GM12875 (cell line): ENCODE results near the gene MAP6D1.
"Not testable (repeated sequence)": the region's sequence is repeated elsewhere in the genome, so short reads cannot be mapped to it uniquely, and the experiment has no call there.

ENCODE experiments used
- H3K4me3 ChIP-seq: one replicate; pipeline ENCODE4 v1.5.1; 2011; ENCODE audit warnings: low read depth, low read length, control low read depth
- TF ChIP-seq, protein P1 (sequence below): IDR thresholded peaks from 2 replicates; pipeline ENCODE4 v1.5.1; 2011; ENCODE audit warnings: low read depth, mild to moderate bottlenecking, control low read depth, inconsistent platforms, low read length, moderate library complexity, borderline replicate concordance; ENCODE audit not compliant: insufficient read depth

Gene MAP6D1

DNA sequence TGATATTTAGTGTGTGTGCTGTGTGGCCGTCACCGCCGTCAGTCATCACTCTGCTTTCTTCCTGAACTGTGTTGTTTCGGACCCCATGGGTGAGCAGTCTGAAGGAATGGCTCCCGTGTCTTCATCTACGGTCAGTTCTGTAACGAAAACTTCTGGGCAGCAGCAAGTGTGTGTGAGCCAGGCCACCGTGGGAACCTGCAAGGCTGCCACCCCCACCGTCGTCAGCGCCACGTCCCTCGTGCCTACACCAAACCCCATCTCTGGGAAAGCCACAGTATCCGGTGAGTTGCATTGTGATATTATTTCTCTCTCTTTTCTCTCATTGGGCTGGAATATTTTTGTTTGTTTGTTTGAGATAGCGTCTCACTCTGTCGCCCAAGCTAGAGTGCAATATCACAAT lies 34.7 kb downstream of the MAP6D1 start:
- TF ChIP-seq, protein P1, sequence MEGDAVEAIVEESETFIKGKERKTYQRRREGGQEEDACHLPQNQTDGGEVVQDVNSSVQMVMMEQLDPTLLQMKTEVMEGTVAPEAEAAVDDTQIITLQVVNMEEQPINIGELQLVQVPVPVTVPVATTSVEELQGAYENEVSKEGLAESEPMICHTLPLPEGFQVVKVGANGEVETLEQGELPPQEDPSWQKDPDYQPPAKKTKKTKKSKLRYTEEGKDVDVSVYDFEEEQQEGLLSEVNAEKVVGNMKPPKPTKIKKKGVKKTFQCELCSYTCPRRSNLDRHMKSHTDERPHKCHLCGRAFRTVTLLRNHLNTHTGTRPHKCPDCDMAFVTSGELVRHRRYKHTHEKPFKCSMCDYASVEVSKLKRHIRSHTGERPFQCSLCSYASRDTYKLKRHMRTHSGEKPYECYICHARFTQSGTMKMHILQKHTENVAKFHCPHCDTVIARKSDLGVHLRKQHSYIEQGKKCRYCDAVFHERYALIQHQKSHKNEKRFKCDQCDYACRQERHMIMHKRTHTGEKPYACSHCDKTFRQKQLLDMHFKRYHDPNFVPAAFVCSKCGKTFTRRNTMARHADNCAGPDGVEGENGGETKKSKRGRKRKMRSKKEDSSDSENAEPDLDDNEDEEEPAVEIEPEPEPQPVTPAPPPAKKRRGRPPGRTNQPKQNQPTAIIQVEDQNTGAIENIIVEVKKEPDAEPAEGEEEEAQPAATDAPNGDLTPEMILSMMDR: no peak

DNA sequence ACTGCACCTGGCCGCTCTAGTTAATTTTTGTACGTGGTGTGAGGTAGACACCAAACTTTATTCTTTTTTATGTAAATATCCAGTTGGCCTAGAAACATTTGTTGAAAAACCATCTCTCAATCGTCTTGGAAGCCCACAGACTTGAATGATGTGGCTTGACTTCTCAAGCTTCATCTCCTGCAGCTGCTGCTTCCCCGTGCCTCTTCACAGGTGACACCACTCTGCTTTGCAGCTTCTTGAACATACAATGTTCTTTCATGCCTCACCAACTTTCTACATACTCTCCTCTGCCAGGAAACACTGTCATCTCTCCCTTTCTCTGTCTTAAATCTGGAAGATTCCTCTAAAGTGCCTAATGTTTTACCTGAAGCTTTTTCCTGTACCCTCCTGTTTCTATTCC lies 35.6 kb downstream of the MAP6D1 start:
- TF ChIP-seq, protein P1: no peak
- no peak overlapping the region for H3K4me3 ChIP-seq

More for the DNA sequence above, 34.7 kb downstream of the MAP6D1 start:
- no peak overlapping the region for H3K4me3 ChIP-seq

DNA sequence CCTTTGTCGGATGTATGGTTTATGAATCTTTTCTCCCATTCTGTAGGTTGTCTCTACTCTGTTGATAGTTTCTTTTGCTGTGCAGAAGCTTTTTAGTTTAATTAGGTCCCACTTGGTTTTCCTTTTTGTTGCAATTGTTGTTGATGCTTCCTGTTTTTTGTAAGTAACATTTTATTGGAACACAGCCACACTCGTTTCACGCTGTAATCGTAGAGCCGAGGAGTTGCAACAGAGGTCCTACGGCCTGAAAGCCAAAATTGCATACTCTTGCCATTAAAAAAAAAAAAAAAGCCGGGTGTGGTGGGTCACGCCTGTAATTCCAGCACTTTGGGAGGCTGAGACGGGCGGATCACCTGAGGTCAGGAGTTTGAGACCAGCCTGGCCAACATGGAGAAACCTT lies 40.9 kb downstream of the MAP6D1 start:
- H3K4me3 ChIP-seq: not testable (repeated sequence)

DNA sequence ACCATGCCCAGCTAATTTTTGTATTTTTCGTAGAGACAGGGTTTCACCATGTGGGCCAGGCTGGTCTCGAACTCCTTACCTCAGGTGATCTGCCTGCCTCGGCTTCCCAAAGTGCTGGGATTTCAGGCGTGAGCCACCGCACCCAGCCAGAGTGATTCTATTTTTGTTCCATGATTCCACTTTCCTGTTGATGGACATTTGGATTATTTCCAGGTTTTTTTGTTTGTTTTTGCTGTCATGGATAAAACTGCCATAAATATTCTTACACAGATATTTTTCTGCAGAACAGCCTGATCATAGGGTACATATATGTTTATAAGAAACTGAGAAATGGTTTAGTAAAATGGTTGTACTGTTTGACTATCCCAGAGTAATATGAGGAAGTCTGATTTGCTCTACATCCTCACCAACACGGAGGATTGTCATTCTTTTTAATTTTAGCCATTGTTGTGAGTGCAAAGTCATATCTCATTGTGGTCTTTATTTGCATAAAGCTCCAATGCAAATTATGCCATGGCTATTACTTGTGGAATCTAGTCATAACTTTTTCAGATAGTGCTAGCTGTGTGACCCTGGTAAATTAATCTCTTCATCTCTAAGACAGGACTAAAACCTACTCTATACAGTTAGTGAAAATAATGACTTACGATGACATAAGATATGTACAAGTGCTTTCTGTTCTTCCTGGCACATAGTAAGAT lies 42.7 kb downstream of the MAP6D1 start:
- H3K4me3 ChIP-seq: no peak overlapping the region
- TF ChIP-seq, protein P1: no peak

DNA sequence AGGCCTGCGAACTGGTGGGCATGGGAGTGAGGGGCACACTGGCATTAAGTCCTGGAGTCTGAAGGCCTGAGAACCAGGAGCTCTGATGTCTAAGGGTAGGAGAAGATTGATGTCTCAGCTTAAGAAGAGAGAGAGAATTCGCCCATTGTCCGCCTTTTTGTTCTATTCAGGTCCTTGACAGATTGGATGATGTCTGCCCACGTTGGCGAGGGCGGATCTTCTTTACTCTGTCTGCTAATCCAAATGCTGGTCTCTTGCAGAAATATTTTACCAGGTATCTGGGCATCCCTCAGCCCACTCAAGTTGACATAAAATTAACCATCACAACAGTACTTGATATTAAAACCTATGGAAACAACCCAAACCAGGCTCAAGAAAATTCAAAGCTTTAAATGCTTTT lies 44.1 kb downstream of the MAP6D1 start:
- H3K4me3 ChIP-seq: no peak overlapping the region
- TF ChIP-seq, protein P1: no peak

DNA sequence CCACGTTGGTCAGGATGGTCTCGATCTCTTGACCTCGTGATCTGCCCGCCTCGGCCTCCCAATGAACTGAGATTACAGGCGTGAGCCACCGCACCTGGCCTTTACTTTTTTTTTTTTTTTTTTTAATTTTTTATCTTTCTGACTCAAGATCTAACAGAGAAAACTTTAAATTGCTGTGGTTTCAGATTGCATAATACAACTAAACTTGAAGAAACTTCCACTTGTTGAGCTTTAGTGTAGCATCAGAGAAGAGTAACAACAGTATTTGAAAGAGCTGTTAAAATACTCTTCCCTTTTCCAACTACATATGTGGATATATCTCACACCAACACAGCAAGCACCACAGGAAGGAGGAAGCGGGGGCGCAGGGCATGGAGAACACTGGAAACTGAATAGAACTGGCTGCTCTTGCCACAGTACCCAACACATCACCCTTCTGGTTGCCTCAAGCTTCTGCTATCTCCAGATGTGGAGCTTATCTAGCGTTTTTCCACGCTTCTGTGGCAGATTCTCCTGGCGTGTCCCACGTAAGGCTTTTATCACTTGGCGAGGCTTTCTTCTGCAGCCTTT lies 45.4 kb downstream of the MAP6D1 start:
- H3K4me3 ChIP-seq: no peak overlapping the region
- TF ChIP-seq, protein P1: no peak

DNA sequence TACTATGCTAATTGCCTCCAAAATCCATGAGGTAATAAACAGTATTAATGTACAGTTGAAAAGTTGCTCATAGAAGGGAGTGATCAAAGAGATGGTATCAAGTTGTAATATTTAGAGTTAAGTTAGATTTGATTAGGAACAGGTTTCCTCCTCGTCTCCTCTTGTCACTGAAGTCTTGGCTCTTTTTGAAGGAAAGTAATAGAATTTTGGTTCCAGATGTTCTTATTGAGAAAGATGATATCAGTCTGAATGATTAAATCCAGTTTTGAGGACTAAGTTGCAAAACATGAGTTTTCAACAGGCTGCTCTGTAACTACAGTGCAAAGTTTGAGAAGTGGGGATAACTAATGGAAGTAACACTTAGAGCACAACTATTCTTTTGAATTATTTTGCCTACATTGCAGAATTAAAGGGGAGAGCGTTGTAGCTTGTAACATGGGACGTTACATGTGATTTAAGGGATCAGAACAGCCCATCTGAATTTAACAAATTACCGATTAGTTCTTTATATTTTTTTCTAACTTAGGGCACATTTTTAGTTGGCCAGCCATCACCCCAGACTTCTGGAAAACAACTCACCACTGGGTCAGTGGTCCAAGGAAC lies 48.3 kb downstream of the MAP6D1 start:
- no peak overlapping the region for H3K4me3 ChIP-seq
- TF ChIP-seq, protein P1: no peak

DNA sequence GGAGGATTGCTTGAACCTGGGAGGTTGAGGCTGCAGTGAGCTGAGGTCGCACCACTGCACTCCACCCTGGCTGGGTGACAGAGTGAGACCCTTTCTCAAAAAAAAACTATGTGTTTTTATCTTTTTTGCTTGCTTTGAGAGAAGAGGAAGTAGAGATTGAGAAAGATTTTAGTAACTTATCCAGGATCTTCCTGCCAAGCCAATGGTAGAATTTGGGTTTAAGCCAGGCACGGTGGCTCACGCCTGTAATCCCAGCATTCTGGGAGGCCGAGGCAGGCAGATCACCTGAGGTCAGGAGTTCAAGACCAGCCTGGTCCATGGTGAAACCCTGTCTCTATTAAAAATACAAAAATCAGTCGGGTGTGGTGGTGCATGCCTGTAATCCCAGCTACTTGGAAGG lies 48.9 kb downstream of the MAP6D1 start:
- not testable (repeated sequence) for H3K4me3 ChIP-seq
